ENCODE results near the gene ACER2.
A peak's percentile ranks its signal among the peaks of the same experiment; 100 is the strongest.

ACER2 gene

DNA sequence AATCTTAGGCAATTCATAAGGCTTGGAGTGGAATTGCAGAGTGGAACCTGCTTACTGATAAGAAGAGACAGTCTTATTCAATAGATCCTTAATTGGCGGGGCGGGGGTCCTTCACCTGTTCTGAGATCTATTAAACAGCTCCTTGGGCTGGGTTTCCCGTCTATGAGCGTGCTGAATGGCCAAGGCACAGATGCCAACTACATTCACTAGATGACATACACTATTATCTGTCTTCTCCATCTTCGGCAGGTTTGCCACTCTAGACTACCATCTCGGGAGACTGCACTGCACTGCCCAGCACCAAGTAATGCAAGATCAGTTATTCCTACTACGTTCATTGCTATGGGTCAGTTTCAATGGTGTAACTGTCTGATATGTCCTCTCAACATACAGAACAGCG lies 81.5 kb downstream of the ACER2 start:
- DNase-seq = no peak

DNA sequence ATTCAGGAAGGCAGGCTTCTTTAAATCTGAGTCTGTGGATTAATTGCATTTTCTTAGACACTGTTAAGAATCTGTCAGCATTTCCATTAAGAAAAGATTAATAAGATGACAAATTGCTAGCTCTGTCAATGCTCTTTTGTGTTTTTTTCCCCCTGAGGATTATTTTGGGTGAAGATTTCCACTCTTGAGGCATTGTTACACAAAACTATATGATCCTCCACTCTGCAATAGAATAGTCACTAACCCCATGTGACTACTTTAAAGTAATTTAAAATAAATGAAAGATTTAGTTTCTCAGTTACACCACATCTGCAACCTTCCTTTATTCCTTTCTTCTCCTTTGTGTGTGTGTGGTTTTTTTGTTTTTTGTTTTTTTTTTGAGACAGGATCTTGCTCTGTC lies 82.0 kb downstream of the ACER2 start:
- DNase-seq = no peak

GRCh38 chr9:19492775-19493173 lies 84.0 kb downstream of the ACER2 start:
- no peak for DNase-seq

DNA sequence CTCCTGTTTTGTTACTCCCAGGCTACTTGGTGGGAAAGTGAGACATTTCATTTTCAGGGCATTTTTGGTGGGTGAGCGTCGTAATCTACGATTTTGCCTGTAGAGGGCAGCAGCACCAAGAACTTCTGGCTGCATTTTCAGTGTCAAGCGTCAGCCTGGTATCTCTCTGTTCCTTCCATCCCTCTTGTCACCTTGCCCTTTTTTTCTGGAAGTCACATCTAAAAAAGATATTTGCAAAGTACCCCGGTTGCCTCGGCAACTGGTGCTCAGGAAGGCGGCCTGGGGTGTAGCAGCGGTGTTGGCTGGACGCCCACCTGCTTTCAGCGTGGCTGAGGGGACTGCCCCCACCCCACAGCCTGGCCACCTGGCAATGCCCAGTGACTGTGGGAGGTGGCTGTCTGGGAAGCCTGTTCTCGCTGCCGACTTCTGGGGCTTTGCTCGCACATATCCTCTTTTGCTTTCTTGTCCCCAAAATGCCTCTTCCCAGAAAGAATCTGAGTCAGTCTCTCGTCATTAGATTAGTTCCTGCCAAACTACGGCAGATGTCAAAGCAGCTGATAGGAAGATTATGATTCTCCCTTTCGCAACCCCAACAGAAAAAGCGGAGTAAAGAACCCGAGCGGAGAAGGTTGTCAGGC lies 84.5 kb downstream of the ACER2 start:
- peak; percentile 65 for DNase-seq

- no peak for DNase-seq
Observed at GRCh38 chr9:19493876-19494275, 85.1 kb downstream of the ACER2 start.

- no peak for DNase-seq
Observed at GRCh38 chr9:19495186-19496028, 86.6 kb downstream of the ACER2 start.

- DNase-seq = no peak
Observed at GRCh38 chr9:19496321-19497050, 87.7 kb downstream of the ACER2 start.

DNA sequence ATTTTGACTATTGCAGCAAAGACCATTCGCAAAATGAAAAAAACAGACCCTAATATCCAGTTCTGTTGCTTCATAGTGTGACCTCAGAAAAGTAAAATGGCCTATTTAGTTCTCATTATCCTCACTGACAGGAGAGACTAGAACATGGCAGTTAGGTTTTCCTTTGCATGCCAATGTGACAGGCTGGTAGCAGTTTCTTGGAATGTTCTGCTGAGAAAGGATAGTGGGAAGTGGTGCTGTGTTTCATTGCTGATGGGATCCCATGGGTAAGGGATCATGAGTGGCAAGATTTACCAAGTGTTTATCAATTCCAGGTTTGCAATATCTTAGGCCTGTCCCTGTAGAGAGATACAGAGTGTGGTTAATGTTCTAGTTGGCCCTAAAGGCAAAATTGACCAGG lies 88.5 kb downstream of the ACER2 start:
- no peak for DNase-seq

GRCh38 chr9:19498015-19498414 lies 89.2 kb downstream of the ACER2 start:
- DNase-seq = no peak
